Measurements from ENCODE around the gene SMIM41. TPM values are rescaled to one million over a fixed set of nuclear protein-coding genes. Genes with fewer than 3 reads are reported as not detected.

Gene SMIM41
- total and polyA plus RNA-seq, 10 of the 15 experiments (the other 5 are each of a cell fraction or from before 2014, with no cell fraction given), result not detected

GRCh38 chr12:52041695-52042123 lies 37.8 kb upstream of the SMIM41 start (continued):
- no peak for TF ChIP-seq RCOR1 (conservative IDR thresholded peaks at IDR 0.05; ENCODE audit: low read depth, low read length)
- peak; percentile 36; the same call in 1 of the 2 replicates for TF ChIP-seq RAD21 (IDR thresholded peaks at IDR 0.05; ENCODE audit: insufficient read depth, low read depth, low read length)
- TF ChIP-seq NR2C2 (IDR thresholded peaks at IDR 0.05; ENCODE audit: borderline replicate concordance, control insufficient read depth, insufficient read length, low read depth), result no peak
- TF ChIP-seq CBFB (IDR thresholded peaks at IDR 0.05; ENCODE audit: low read depth), result peak; percentile 56; the same call in 1 of the 2 replicates
- TF ChIP-seq HCFC1 (IDR thresholded peaks at IDR 0.05; ENCODE audit: low read length), result no peak
- peak; percentile 92 for TF ChIP-seq RUNX3 (IDR thresholded peaks at IDR 0.05; ENCODE audit: low read length)

- in situ Hi-C loops (cut with MboI) (no loop called here), intact Hi-C loops (cut with micrococcal nuclease; ENCODE audit: unreplicated experiment) (no loop called here)
- peaks cover 15% of the 10 kb centered on the region for H3K4me1 ChIP-seq (ENCODE audit: control insufficient read depth, insufficient read depth, low read length)
- no peaks in the 10 kb centered on the region for H3K9me3 ChIP-seq (replicated peaks; ENCODE audit: control insufficient read depth, insufficient read depth, low read length)
- CTCF ChIA-PET, result interaction anchor here (1.1 to 6.8 kb wide), 5 partner anchors 10 to 71 kb away, joined by 3 to 61 read pairs (median 11); no protein-coding TSS in a partner anchor
- H3K36me3 ChIP-seq (ENCODE audit: control insufficient read depth in 2 of 2, insufficient read depth in 2 of 2, low read length in 1 of 2), result no peaks in the 10 kb centered on the region
- no peak overlapping the region for H3K4me3 ChIP-seq
- peak overlapping the region; percentile 54; the same call in 1 of the 2 replicates for H3K4me2 ChIP-seq (ENCODE audit: control insufficient read depth, insufficient read depth)
- ATAC-seq (no peak), DNase-seq (ENCODE audit: low read depth, low spot score) (no peak), FAIRE-seq (no peak)
- H4K20me1 ChIP-seq (ENCODE audit: control insufficient read depth, insufficient read depth), result no peaks in the 10 kb centered on the region
- H3K9ac ChIP-seq (ENCODE audit: control insufficient read depth, insufficient read depth, low read length), result no peak overlapping the region
- H3K79me2 ChIP-seq (ENCODE audit: control insufficient read depth, insufficient read depth, low read length), result no peaks in the 10 kb centered on the region
- 0 out of 4 replicates have a peak, but pooled peaks of 1 of the 2 experiments have one; percentile 11 for TF ChIP-seq BHLHE40 (IDR thresholded peaks at IDR 0.05; ENCODE audit: borderline replicate concordance in 1 of 2, low read depth in 2 of 2, low read length in 1 of 2)
- no peak for TF ChIP-seq LARP7 (IDR thresholded peaks at IDR 0.05)
- TF ChIP-seq EZH2 (IDR thresholded peaks at IDR 0.05; ENCODE audit: borderline replicate concordance, control insufficient read depth, low read depth, low read length), result no peak
- no peak for TF ChIP-seq RAD51 (IDR thresholded peaks at IDR 0.05)
- WGBS (ENCODE audit: insufficient coverage, insufficient replicate concordance, low lambda C conversion rate, missing lambda C conversion rate), result 53% methylated on average over 8 of the region's 8 CpGs
- SMC1A ChIA-PET (ENCODE audit: uncharacterized antibody, unreplicated experiment), result no interaction called here
- POLR2A ChIA-PET, result interaction anchor here (0.6 to 2.3 kb wide), 3 partner anchors 9 to 79 kb away, joined by 3 to 7 read pairs (median 3); no protein-coding TSS in a partner anchor
- H3K27ac ChIP-seq (ENCODE audit: control insufficient read depth, insufficient read depth), result no peak overlapping the region
- H2AFZ ChIP-seq (ENCODE audit: control insufficient read depth, low read depth, low read length), result no peak overlapping the region
- H3K27me3 ChIP-seq (replicated peaks in 1 of 2; ENCODE audit: control insufficient read depth in 2 of 2, insufficient read depth in 2 of 2, low read length in 1 of 2), result no peaks in the 10 kb centered on the region
- RAD21 ChIA-PET (ENCODE audit: unreplicated experiment), result no interaction called here
- no TSS peak for BruUV-seq (replicated peaks)
Observed at GRCh38 chr12:52042706-52043385, 36.7 kb upstream of the SMIM41 start.
